Measurements from ENCODE around the gene USP30. TPM values are rescaled to one million over a fixed set of nuclear protein-coding genes. Genes with fewer than 3 reads are reported as not detected.

Gene USP30
- total RNA-seq, 1 donor from 2014 or later, result 7.3 TPM

DNA sequence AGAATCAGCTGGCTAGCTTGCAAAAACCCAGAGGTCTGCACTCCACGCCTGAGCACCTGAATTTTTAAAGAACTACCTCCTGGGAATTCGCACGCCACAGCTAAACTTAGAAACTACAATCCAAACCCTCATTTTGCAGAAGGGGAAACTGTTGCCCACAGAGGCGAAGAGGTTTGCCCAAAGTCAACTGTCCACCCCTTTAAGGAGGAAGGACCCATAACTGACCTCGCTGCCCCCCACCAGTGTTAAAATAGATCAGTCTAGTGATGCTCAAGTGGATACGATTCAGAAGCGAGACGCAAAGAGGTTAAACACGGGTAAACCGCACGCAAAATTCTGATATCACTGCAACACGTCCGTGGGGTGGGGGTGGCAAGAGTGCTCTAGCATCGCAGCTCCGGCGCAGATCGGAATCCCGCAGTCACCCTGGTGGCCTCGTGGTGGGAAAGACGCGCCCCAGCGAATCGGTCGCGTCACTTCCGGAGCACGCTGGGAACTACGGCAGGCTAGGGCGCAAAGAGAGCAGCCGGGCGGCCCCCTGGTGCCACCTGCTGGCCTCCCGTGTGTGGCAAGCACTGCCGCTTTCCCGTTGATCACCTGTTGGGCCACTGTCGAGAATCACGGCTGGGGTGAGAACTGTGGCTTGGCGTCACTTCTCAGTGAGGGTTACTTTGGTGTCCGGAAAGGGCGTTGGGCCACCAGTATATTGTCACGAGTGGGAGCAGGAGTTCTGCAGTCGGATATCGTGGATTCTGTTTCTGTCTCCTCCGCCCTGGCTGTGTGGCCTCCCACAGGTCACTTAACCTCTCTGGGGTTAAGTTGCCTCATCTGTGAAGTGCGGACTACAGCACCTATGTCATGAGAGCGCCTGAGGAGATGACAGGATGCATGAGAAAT is 40.9 kb downstream of the USP30 start, which contains the start of gene ALKBH2:
Gene ALKBH2 (minus strand): TSS at position 451 of the 897 bp plus-strand sequence. CDS start 686 bp downstream, outside the sequence.
- intact Hi-C loops (cut with micrococcal nuclease), result loop anchor here (1.0 to 10.0 kb wide), 4 partner anchors 40 to 530 kb away; no protein-coding TSS in a partner anchor

DNA sequence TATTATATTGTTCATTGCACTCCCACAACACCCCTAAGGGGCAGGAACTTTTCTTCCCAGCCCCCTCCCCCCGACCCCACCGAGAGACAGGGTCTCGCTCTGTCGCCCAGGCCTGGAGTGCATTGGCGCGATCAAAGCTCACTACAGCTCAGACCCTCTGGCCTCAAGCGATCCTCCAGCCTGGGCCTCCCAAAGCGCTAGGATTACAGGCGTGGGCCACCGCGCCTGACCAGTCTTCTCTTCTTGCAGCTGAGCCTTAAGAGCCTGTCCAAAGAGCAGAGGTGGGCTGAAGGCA is 44.7 kb downstream of the USP30 start:
- intact Hi-C loops (cut with micrococcal nuclease), result loop anchor here (1.0 to 10.0 kb wide), 5 partner anchors 240 to 535 kb away; partner anchors contain the start of genes CORO1C, ISCU and SSH1

DNA sequence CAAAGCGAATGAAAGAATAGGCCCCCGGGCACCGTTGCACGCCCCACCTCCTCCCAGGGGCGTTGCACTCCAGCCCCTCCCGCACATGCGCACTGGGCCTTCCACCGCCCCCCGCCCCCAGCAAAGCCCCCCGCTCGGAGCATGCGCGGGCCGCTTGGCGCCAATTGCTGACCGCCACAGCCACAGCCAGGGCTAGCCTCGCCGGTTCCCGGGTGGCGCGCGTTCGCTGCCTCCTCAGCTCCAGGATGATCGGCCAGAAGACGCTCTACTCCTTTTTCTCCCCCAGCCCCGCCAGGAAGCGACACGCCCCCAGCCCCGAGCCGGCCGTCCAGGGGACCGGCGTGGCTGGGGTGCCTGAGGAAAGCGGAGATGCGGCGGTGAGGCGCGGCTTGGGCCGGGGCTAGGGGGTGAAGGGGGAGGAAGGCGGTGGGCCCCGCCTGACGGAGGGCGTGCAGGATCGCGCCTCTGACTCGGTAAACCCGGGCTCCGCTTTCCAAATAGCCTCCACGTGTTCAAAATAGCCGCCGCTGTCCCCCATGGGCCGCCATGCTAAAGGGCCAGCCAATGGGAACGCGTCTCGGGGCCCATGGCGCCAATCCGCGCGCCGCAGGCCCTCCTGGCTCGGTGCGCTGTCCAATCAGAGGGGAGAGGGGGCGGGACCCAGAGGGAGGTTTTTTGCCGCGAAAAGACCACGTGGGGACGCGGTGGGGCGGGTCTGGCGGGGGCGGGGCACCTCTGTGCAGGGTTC is 45.2 kb downstream of the USP30 start, which contains the start of gene UNG:
Gene UNG (plus strand): TSS at position 163 of the 748 bp plus-strand sequence. CDS start 83 bp downstream, at position 246.
- intact Hi-C loops (cut with micrococcal nuclease), result loop anchor here (1.0 to 10.0 kb wide), 7 partner anchors 240 to 583 kb away; partner anchors contain the start of genes CORO1C, FICD, ISCU and SSH1

DNA sequence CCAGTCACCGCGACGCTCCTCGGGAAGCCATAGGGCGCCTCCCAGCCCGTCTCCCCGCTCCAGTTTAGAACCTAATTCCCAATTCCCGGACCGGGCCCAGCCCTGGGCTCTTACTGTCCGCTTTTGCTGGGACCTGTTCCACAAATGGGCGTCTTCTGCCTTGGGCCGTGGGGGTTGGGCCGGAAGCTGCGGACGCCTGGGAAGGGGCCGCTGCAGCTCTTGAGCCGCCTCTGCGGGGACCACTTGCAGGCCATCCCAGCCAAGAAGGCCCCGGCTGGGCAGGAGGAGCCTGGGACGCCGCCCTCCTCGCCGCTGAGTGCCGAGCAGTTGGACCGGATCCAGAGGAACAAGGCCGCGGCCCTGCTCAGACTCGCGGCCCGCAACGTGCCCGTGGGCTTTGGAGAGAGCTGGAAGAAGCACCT is 45.8 kb downstream of the USP30 start:
- intact Hi-C loops (cut with micrococcal nuclease), result loop anchor here (2.0 to 10.0 kb wide), 5 partner anchors 241 to 583 kb away; partner anchors contain the start of genes CORO1C, FICD and SSH1

DNA sequence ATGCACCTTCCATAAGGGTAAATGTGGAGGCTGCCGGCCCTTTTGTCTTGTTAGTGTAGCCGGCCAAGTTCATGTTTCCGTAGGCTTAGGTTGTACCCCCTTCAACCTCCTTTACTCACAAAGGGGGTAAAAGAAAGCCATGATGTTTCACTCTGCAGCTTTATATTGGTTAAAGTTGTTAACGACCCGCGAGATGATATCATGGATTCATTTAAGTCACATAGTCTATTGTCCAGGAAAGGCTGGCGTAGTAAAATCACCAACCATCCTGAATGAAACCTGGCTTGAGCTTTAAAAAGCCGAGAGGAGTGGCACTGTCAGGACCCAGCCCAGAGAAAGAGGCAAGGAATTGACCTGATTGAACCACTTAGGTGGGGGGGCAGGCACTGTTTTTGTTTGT is 46.3 kb downstream of the USP30 start:
- intact Hi-C loops (cut with micrococcal nuclease), result loop anchor here (1.0 to 10.0 kb wide), 6 partner anchors 56 to 584 kb away; partner anchors contain the start of genes CORO1C, FICD and SSH1

DNA sequence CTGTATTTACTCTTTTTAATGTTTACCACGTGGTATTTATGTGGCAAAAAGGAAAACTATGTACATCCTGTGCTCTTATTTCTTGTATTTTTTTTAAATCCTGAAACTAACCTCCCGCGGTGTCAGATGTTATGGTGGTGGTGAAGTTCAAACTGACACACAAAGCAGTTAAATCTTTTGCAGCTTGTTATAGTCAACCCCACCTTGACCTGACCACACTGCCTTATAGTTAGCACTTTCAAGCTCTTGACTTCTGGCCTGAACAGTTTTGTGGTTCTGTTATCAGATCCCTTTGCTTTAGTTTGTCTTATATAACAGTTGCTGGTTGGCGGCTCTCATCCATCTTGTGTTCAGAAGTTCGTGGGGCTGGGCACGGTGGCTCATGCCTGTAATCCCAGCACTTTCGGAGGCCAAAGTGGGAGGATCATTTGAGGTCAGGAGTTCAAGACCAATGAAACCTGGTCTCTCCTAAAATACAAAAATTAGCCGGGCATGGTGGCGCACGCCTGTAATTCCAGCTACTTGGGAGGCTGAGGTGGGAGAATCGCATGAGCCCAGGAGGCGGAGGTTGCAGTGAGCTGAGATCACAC is 47.1 kb downstream of the USP30 start:
- intact Hi-C loops (cut with micrococcal nuclease), result loop anchor here (1.0 to 10.0 kb wide), 6 partner anchors 55 to 585 kb away; partner anchors contain the start of genes CORO1C, FICD and SSH1

DNA sequence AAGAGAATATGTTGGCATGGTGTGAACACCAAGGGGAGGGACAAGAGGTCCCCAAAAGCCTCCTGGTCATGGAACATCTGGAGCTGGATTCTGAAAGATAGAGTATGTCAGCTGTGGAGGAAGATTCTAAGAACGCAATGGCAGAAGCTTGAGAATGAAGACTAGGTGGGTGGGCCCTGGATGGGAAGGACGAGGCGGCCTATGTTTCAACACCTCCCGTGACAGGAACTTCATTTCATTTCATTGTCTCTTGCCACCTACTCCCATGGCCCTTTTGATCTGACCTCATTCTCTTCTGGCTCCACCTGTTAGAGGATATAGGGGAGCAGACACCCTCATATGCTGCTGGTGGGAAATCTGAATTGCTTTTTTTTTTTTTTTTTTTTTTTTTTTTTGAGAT is 48.4 kb downstream of the USP30 start:
- intact Hi-C loops (cut with micrococcal nuclease), result no loop called here

DNA sequence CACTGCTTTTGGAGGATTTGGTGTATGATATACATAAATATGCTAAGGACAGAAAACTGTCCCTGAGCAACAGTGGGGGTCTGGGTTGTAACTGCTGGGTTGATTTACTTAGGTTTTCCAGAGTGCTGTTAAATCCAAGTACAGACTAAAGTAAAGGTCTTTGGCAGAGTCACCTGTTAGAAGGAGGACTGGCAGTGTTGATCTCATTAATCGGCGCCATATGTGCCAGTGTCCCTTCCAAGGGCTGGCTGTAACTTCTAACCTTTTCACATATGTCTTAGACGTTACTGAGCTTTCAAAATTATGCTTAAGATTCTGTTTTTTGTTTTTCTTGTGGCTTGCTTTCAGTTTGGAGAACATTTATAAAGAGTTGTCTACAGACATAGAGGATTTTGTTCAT is 50.1 kb downstream of the USP30 start:
- intact Hi-C loops (cut with micrococcal nuclease), result no loop called here

DNA sequence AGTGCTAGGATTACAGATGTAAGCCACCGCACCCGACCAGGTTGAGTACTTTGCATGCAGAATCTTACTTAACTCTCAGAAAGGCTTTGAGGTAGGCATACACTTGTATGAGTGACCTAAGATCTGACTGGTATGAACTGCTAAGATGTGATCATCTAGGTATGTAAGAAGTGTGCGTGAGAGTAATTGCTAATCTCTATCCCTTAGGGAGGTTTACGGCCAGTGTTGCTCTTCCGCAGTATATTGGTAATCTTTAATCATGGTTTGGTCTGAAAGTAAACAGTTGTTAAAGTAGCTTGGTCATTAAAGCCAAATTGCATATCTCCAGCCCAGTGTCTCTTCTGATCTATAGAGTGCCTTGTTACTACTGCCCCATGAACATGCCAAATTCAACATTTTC is 52.8 kb downstream of the USP30 start:
- intact Hi-C loops (cut with micrococcal nuclease), result no loop called here

DNA sequence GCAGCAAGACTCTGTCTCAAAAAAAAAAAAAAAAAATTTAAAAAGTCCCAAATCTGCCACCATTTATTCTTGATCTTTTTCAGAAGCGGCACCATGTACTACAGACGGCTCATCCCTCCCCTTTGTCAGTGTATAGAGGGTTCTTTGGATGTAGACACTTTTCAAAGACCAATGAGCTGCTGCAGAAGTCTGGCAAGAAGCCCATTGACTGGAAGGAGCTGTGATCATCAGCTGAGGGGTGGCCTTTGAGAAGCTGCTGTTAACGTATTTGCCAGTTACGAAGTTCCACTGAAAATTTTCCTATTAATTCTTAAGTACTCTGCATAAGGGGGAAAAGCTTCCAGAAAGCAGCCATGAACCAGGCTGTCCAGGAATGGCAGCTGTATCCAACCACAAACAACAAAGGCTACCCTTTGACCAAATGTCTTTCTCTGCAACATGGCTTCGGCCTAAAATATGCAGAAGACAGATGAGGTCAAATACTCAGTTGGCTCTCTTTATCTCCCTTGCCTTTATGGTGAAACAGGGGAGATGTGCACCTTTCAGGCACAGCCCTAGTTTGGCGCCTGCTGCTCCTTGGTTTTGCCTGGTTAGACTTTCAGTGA is 57.5 kb downstream of the USP30 start:
- intact Hi-C loops (cut with micrococcal nuclease), result loop anchor here (2.0 to 5.0 kb wide), 2 partner anchors 45 to 277 kb away; no protein-coding TSS in a partner anchor

DNA sequence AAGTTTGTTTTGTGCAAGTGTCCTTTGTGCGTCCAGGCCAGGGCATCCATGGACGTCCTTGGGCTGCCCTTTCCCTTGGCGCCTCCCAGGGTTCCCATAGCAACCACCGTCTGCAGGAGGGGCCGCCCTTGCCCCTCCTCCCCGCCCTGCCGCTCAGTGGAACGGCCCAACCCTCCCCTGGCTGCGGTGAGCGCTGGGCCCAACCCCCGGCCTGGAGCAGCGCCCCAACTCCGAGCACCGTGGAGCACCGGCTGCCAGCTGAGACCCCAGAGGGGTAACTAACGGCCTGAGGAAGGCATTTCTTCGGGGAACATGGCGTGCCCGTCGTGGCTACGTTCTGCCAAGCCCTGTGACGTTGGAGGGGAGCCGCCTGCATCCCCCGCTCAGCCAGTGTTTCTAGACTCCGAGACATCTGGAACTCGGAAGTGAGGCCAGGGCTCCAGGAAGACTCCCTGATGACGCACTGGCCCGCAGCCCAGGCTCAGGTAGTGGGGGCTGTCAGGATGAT is 58.7 kb downstream of the USP30 start:
- intact Hi-C loops (cut with micrococcal nuclease), result loop anchor here (2.0 to 5.0 kb wide), 2 partner anchors 44 to 276 kb away; no protein-coding TSS in a partner anchor

DNA sequence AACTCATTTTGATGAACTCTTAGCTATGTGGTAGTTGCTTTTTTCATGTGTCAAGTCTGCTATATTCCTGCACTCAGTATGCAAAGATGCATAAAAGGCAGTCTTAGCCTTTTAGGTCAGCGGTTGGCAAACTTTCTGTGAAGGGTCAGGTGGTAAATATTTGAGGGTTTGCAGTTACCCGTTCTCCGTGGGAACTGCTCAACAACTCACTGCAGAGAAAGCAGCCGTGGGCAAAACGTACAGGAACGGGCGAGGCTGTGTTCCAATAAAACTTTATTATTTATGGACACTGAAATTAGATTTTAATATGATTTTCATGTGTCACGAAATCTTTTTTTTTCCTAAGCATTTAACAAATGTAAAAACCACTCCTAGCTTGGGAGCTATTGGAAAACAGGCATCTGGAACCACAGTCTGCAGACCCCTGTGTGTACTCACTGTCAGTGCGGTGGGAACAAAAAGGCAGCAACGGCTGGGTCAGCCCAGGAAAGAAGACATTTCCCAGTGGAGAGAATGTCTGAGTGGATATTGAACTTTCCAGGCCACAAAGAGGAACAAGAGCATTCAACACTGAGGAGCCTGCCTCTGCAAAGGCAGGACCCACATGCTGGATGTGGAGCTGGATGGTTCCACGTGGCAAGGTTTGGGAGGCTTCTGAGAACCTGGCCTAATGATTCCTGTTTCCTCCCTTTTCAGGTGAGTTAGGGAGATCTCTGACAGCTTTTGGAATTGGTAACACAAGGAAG is 60.5 kb downstream of the USP30 start:
- intact Hi-C loops (cut with micrococcal nuclease), result loop anchor here (5.0 kb wide), 1 partner anchor 274 kb away; no protein-coding TSS in a partner anchor

DNA sequence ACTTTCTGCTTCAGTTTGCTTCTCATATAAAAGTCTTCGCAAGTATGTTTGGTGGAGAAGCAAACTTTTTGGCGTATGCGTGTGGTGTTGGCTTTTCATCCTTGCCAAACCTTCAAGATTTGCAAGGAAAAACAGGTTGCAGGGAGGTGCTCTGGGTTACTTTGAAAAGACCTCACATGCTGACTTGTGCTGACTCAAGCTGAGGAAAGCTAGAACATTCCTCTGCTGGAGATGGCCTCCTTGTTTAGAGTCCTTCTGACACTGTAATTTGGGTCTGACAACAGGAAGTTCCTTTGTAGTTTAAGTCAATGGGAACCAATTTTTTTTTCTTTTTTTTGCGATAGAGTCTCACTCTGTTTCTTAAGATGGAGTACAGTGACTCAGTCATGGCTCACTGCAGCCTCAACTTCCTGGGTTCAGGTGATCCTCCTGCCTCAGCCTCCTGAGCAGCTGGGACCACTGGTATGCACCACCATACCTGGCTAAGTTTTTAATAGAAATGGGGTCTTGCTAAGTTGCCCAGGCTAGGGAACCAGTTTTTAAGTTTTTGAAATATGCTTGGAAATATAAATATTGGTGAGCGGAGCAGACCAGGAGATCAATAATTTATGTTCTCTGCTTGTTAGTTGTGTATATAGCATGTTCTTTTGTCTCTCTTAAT is 61.4 kb downstream of the USP30 start:
- intact Hi-C loops (cut with micrococcal nuclease), result loop anchor here (5.0 kb wide), 1 partner anchor 274 kb away; no protein-coding TSS in a partner anchor

DNA sequence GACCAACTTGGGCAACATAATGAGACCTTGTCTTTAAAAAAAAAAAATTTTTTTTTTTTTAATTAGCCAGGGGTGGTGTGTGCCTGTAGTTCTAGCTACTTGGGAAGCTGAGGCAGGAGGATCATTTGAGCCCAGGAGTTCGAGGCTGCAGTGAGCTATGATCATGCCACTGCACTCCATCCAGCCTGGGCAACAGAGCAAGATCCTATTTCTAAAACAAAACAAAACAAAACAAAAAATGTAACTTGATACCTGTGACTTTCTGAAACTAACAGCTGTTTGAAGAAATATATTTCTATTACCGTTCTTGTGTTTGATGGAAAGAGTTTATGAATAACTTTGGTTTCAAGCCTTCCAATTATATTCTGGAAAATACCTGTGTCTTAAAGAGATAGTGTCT is 62.3 kb downstream of the USP30 start:
- intact Hi-C loops (cut with micrococcal nuclease), result loop anchor here (5.0 kb wide), 1 partner anchor 273 kb away; no protein-coding TSS in a partner anchor

DNA sequence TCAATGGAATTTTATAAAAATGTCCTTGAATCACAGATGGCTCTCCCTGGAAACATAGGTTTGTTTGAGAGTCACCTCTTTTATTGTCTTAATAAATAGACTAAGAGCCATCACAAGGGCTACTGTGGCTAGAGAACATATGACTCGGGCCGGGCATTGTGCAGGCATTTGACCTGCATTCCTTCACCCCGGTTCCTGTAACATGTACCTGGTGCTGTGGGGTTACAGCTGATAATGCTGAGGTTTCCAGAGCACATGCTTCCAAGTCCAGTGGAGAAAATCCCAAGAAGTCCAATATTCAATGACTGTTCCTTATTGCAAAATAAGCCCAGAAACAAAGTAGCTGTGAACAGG is 63.0 kb downstream of the USP30 start:
- intact Hi-C loops (cut with micrococcal nuclease), result no loop called here

DNA sequence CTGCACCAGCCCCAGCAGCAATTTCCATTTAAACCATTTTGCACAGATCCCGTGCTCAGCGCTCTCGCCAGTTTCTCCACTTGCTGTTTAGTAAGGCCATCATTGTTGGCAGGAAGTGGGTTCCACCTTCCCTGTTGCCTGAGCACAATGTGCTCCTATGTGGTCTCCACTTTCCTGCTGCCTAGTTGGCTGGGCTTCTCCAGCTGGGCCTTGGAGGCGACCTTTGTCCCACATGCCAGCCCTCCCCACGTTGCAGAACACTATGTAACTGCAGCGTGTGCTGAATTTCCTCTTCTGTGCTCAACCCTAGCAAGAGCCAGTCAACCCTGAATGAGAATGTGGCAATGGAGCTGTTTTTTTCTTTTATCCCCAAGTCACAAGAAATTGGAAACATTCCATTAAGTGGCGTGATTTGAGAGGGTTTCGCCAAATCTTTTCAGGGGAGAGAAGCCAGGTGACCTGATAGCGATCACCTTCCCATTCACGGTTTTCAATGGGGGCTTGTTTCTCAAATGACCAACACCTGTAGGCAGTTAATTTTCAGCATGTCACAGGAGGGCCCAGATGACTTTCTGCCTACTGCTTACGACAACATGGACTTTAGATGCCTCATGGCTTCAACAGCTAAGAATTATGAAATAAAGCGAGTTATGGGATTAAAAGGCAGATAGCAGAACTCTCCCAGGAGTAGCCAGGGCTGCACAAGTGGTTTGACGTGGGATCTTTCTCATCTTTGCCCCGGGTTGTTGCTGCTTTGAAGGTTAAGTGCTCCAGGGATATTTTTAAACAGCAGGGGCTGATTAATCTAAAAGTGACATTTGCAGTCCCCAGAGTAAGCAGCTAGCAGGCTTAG is 63.6 kb downstream of the USP30 start, which contains the start of gene ACACB:
Gene ACACB (plus strand): TSS at position 830 of the 853 bp plus-strand sequence. CDS start 22,819 bp downstream, outside the sequence.
- intact Hi-C loops (cut with micrococcal nuclease), result no loop called here

DNA sequence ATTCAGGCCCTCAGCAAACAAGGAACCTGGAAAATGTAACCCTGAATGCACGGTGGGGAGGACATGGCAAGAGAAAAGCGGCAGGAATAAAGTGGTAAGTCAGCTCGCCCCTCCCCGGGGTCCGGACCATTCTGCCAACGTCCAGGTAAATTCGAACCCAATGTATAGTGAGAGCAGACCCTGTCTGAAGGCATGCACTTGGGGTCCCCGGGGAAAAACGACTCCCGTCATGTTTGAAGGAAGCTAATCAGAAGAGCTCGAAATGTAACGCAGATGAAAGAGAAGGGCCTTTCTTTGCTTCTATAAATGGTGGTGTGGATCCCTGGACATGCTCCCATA is 64.2 kb downstream of the USP30 start:
- intact Hi-C loops (cut with micrococcal nuclease), result no loop called here

DNA sequence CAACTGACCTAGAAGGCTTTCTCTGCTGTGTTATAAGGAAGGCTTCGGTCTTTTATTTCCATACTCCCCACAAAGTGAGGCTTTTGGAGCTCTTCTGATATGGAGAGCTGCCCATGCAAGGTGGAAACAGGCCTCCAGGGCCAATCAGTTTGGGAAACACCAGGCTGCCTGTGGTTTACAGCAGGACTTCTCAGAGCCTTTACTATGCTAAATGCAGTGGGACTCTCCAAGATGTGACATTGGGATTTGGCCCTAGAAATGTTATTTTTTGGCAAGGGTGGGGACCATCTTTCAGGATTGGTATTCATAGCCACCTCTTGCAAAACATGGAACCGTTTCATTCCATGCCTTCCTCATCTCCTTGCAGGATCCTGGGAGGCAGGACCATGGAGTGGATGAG is 67.7 kb downstream of the USP30 start:
- intact Hi-C loops (cut with micrococcal nuclease), result no loop called here
